Measurements from ENCODE around the gene HAUS1.

Gene HAUS1, protein sequence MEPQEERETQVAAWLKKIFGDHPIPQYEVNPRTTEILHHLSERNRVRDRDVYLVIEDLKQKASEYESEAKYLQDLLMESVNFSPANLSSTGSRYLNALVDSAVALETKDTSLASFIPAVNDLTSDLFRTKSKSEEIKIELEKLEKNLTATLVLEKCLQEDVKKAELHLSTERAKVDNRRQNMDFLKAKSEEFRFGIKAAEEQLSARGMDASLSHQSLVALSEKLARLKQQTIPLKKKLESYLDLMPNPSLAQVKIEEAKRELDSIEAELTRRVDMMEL

DNA sequence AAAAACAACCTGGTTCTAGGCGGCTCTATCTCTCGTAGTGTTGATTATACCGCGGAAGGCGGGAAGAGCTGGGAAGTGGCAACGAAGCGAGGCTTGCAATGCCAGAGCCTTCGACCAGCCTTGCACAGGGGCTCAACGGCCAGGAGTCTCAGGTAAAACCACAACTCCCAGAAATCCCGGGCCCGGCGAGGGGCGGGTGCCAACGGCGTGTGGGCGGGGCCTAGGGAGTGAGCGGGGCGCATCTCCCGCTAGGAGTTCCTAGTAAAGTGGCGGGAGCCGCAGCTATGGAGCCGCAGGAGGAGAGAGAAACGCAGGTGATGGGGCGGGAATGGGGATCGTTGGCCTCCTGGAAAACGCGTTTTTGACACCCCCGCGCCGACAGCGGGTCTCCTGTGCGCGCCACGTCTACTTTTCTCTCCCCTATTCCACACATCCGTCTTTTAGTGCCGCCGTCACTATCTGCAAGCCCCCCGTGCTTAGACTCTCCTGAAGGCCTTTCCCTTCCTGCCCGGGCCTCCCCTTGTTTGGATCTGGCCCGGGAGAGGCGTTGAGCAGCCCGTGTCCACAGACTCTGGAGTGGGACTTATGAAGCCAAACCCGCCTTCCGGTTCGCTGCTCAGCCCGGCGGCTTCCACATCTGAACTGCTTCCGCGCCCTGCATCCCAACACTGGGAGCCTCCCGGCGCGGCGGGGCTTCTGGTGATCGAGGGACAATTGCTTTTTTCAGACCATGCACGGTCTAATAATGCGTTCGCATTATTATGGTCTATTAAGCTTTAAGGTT, at the start of gene HAUS1:
Gene HAUS1 (plus strand): TSS at position 258 of the 784 bp plus-strand sequence. CDS start 27 bp downstream, at position 285.
- peak; percentile 89 for DNase-seq (ENCODE audit: low spot score)

DNA sequence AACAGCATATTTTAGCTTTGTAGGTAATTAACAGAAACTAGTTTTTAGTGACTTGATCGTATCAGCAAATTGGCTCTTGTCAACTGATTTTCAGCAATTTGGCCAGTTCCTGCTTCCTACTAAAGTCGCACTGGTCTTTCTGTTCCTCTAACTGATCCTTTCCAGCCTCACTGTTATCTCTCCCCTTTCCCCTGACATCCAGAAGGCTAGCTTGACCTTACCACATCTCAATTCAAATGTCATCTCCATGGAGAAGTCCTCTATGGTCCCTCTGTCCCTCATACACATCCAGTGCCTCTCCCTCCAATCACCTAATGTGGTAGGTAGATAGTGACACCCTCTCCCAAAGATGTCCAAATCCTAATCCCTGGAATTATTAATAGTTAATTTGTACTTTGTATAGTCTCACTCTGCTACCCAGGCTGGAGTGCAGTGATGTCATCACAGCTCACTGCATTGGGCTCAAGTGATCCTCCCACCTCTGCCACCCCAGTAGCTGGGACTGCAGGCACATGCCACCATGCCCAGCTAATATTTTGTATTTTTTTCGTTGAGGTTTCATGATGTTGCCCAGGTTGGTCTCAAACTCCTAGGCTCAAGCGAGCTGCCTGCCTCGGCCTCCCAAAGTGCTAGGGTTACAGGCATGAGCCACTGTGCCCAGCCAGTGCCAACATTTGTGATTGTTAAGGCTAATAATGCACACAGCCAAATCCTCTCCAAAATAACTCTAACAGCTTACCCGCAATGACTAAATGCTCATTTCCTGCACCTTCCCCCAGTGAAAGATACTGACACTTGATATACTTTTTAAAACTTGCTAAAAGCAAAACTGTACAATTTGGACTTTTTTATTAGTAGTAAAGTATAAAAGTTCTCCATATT, 49.0 kb upstream of the HAUS1 start:
- DNase-seq (ENCODE audit: low spot score) = no peak

DNA sequence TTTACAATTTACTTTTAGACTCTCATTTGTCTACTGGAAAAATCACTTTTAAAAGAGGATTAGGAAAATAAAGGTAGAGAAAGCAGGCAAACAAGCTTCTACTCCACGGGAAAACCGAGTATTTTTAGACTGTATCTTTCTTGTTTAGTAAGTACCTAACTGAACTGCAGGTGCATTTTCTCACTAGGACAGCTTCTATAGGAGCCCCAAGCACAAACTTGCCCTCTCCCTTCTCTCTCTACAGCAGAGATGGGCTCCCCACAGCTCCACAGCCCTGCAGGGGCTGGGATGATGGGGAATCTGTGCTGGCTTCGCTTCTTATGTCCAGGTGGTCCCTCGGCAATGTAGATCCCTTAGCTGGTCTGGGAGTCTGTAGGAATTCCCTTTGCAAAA, 48.4 kb upstream of the HAUS1 start:
- no peak for DNase-seq (ENCODE audit: low spot score)

DNA sequence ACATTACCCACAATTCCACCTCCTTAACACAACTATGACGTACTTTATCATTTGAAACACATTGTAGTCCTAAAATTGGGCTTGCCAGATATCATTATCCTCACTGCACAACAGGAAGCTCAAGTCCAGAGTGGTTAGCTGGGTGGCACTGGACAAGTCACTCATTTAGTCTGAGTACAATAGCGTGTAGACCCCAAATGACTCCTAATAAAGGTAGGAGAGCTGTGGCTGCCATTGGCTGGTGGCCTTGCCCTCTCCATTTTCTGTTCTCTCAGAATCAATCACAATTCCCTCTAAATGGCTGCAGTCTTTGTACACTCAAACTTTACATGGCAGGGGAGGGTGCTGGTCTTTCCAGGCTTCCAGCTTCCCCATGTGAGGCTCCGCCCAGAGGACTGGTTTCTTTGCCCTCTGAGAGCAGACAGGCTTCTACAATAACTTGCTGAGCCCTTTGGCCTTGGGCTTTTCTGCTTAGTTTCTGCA, 43.8 kb upstream of the HAUS1 start:
- no peak for DNase-seq (ENCODE audit: low spot score)

DNA sequence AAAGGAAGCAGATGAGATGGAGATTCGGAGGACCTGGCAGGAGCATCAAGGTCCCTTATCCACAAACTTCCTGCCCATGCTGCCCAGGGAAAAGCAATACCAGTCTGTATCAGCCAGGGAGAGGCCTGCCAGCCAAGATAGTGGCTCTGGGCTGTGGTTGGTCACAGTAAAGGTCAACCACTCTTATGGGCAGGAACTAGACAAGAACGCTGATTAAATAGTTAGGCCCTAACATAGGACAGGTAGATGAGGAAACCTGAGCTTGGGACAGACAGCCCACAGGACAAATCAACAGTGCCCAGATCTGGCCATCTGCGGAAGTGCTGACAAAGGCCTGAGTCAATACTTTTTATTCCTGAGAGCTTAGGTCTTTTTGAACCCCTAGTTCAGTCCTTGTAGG, 42.8 kb upstream of the HAUS1 start:
- no peak for DNase-seq (ENCODE audit: low spot score)

DNA sequence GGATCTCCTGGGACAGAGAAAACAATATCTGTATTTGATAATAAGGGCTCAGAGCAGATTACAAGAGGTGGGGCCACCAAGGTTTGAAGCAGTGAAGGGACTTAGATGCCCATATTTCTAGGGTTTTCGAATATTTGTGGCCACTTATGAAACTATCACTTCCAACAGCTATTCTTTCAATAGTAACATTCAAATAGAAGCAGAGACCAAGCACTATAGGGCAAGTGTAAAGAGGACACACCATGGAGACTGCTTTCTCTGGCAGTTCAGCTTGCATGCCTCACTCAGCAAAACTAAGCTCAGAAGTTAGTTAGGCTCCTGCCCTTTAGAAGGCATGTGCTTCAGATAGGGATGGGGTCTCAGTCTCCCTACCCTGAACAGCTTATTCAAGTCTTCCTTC, 42.4 kb upstream of the HAUS1 start:
- no peak for DNase-seq (ENCODE audit: low spot score)

DNA sequence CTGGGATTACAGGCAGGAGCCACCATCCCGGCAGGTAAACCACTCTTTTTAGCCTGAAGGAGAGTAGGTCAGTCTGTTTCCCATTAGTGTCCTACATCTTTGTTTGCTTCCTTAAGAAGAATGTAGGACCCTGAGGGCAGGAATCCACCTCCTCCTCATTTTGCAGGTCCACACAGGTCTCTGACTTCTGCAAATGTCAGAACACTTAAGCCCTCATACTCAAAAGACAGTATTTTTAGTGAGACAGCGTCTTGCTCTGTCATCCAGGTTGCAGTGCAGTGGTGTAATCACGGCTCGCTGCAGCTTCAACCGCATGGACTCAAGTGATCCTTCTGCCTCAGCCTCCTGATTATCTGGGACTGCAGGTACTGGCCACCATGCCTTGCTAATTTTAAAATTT, 41.4 kb upstream of the HAUS1 start:
- DNase-seq (ENCODE audit: low spot score) = no peak

DNA sequence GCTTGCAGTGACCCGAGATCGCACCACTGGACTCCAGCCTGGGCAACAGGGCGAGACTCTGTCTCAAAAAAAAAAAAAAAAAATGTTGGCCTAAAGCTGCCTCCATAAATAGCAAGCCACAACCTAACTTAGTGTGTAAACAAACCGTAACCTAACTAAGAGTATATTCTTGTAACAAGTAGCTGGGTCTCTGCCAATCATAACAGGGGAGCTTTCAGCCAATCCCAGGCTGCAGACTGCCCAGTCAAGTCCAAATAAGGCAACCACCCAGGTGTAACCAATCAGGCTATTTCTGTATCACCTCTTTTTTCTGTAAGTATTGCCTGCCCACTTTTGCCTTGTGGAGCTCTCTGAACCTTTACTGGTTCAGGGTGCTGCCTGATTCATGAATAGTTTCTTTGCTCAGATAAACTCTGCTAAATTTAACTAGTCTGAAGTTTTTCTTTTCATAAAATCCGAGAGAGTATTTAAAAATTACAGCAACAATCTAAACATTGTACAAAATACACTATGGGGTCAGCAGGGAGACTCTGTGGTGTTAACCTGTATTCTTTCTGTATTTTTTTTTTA, 36.7 kb upstream of the HAUS1 start:
- DNase-seq (ENCODE audit: low spot score) = no peak

DNA sequence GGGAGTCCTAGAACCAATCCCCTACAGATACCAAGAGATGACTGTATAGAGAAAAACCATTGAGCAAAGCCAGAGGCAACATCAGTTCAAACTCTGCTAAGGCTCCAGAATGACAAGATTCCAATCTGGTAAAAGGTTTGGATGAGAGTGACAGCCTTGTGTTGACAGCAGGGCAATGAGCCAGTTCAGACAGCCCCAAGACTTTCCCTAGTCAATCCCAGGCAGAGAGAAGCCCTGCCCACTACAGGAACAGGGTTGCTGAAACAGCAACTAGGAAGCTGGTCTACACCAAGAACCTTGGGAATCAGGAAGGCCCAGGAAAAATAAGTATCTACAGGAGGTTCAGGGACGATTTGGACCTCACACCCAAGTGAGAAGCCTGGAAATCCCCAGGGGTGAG, 35.4 kb upstream of the HAUS1 start:
- no peak for DNase-seq (ENCODE audit: low spot score)

DNA sequence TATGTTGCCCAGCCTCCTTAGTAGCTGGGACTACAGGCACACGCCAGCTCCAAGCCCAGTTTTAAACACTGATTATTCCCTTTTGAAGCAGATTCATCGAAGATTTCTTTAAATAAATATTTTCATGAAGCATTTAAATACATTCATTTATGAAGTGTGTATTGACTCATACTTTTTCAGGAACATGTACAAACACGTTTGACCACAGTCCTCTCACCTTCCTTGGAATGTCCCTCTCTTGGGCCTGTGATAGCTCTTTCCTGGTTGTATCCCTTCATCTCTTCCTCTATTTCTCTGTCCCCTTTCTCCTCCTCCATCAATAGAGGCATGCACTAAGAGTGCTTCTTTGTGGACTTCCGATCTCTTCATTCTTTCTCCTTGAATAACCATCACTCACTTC, 34.7 kb upstream of the HAUS1 start:
- DNase-seq (ENCODE audit: low spot score) = no peak

DNA sequence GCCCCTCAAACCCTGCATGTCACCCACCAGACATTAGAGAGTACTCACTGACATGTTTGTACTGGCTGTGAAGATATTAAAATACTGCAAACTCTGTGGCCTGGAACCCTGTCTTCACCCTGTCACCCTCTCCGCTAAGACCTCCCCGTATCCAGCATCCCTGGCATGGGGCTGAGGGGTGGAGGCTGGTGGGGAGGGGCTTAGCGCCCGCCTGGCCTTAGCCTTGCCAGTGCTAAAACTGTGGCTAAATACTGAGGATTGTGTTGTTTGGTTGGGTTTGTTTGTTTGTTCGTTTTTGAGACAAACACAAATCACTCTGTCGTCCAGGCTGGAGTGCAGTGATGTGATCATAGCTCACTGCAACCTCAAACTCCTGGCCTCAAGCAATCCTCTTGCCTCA, 34.0 kb upstream of the HAUS1 start:
- DNase-seq (ENCODE audit: low spot score) = no peak

DNA sequence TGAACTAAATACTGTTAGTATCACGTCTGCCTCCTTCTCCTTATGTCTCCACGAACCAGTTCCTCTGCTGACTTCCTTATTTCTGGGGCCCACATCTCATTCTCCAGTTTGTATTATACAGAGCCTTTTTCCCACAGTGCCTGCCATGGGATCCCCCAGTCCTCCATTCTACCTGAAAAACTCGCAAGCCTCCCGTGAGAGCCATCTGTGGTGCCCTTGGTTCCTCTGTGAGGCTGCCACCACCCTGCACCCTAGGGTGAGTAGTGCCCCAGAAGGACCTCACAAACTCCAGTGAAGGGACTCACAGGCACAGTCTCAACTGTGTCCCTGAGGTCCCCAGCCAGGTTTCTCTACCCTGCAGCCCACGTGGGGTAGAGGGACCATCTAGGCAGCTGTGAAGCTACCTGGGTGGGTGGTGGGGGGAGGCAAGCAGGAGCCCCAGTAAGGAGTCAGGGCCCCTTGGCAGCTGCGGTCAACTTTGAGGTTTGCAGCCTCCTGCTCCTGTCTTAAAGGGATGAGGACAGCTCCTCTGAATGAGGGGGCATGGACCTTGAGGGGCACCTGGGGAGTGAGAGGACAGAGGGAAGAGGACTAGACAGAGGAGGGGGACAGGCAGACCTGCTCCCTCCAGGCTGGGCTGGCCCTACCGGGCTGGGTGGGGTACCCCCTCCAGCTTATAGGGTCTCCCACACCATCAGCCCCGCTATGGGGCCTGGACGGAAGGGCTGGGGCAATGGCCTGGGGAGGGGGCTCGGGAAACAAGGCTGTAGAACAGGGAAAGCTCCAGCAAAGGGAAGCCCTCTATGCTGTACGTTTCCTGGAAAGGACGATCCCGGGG, 33.2 kb upstream of the HAUS1 start:
- peak; percentile 18 for DNase-seq (ENCODE audit: low spot score)

DNA sequence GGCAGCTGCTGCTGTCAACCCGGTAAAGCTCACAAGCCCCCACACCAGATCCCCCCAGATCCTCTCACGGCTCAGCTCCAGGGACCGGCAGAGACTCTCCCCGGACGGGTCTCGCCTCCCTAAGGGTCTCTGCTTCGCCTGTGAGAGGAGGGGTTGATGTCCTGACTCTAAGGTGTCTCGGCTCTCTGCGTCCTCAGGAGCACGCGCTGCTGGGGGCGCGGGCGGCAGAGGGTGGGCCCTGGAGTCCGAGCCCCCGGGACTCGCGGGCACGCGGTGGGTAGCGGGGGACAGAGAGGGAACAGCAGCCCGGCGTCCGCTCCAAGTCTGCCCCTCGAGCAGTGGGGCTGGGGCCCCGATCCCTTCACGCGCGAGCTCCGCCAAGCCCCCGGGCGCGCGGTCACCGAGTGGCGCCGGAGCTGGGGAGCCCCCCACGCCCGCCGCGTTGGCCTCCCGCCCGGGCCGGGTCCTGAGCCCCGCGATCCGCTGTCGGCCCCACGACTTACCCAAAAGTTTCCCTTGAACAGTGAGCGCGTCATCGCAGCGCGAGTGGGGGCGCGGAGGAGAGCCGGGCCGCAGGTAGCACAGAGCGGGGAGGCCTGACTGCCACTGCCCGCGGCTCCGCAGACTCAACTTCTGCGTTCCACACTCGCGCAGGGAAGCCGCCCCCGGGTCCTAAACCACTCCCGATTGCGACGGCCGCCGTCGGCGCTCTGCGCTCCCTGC, 32.4 kb upstream of the HAUS1 start, which contains the start of gene PSTPIP2:
Gene PSTPIP2 (minus strand): TSS at position 608 of the 723 bp plus-strand sequence. CDS start 72 bp downstream, at position 536.
- no peak for DNase-seq (ENCODE audit: low spot score)

DNA sequence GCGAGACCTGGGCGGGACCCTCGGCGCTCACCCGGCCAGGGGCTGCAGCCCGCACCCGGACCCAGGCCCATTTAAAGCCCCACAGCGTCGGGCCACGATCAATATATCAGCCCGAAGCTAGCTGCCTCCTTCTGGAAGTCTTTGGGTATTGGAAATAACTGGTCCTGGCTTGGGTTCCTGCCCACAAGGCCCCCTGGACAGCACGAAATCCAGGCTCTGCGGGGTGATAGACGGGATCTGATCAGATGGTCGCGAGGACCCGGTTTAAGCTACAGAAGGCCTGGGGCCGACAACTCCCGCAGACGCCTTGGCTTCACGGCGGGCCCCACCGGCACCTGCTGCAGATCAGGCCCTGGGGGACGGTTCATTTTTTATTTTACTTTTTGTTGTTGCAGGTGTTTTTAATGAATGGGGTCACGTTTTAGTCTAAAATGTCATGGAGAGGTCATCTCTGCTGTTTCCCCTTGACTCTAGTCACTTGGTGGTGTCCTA, 31.8 kb upstream of the HAUS1 start:
- DNase-seq (ENCODE audit: low spot score) = no peak

DNA sequence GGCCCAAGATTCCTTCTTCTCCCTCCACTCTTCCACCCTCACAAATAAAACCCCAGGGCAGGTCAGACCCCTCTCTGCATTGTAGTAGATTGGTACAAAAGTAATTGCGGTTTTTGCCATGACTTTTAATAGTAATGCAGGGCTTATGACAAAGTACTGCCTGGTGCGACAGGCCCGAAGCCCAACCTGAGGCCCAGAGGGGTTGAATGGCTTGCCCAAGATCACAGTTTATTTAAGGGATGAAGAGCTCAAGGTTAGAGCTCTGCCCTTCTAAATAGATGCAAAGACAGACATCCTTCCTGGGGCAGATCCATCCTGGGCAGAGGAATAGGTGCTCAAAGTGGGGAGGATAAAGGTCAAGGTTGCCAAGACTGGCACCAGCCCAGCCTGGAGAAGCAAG, 31.2 kb upstream of the HAUS1 start:
- no peak for DNase-seq (ENCODE audit: low spot score)

DNA sequence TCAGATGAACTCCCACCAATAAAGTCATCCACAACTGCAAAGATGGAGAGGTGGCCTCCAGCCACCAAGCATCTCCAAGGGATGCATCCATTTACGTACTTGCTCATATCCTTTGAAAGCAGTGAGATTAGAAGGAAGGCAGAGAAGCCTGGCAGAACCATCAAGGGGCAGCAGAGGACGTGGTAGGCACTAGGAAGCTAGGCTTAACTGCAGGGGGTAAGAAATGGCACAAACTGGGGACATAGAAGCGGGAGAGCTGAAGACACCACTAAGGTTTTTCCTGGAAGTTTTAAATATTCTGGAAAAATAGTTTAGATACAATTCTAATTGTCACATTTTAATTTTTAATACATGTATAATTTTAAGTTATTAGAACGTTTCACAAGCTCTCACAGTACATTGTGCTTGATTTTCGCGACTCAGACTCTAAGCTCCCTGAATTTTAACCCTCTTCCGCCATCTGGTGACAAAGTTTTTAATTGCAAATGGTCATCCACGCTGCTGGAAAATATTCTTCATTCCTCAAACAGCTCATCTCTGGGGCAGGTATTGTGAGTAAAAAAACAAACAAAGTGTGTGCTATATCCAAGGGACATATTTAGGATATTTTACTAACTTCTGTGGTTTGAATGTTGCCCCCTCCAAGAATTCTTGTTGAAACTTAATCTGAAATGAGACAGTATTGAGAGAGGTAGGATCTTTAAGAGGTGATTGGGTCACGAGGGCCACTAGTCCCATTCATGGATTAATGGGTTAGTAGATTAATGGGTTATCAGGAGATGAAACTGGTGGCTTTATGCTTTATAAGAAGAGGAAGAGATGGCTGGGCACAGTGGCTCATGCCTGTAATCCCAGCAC, 30.5 kb upstream of the HAUS1 start:
- DNase-seq (ENCODE audit: low spot score) = peak; percentile 56

DNA sequence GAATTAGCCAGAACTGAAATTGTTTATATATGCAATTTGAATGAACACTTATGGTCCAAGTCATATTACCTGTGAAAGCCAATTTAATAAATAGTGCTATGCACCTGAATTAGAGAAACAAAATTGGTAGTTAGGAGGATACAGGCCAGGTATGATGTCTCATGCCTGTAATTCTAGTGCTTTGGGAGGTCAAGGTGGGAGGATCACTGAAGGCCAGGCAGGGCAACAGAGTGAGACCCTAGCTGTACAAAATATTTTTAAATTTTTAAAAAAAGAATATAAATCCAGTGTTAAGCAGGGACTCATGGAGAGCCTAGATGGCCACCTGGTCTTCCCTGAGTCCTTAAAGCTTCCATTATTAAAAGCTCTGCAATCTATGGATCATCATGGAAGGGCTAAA, 24.8 kb upstream of the HAUS1 start:
- no peak for DNase-seq (ENCODE audit: low spot score)

DNA sequence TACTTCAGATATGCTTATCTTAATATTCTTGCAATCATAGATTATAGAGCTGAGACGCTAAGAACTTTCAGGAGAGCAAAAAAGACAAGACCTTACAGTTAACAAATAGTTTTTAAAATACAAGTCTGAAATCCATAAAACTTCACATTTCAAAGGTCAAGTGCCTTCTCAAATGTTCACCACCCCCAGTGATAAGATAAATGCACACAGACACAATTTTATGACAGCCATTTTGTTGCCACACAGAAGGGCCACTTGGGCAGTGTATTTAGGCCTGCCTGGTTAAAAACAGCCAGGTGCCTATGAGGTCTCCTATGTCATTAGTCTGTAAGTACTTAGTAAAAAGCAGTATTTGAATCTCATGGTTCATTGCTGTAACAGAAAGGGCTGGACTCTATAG, 24.0 kb upstream of the HAUS1 start:
- no peak for DNase-seq (ENCODE audit: low spot score)

DNA sequence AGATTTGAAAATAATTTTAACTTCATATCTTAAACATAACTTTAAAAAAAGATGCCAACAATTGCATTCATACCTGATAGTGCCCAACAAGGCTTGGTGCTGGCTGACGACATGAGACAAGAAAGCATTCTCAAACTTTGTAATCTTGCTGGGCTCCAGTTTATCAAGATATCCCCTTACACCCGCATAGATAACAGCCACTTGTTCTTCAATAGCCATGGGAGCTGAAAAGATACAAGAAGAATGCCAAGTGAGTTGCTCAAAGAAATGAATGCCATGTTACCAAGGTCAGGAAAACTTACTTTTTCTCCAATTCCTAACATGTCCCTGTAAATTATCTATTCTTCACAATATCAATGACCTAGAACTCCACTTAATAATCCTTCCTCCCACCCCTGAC, 19.8 kb upstream of the HAUS1 start:
- DNase-seq (ENCODE audit: low spot score) = no peak
